Cardiac septum (tissue), 1 donor: ENCODE data around the gene COL6A5. TPM values are rescaled to one million over a fixed set of nuclear protein-coding genes. Genes with fewer than 3 reads are reported as not detected.
"Not testable (repeated sequence)": the region's sequence is repeated elsewhere in the genome, so short reads cannot be mapped to it uniquely, and the experiment has no call there.

ENCODE experiments used
- DNase-seq: peaks from one replicate; pipeline ENCODE4 v3.0.0-alpha.2; 2020; ENCODE audit warnings: low spot score
- intact Hi-C: fragments of 100-400 bp; cut with DNase I; formaldehyde crosslinking; loops from one replicate; pipeline ENCODE4 v1.14.0; 2022
- long read RNA-seq: library from polyadenylated mRNA; unstranded; transcript quantifications from one replicate; pipeline ENCODE4 v2.0.0, GENCODE V29; 2021
- total RNA-seq: library from RNA; stranded (reverse); fragmentation: NEBNext Ultra II Directional; extraction: Animal tissue kit (Norgen Biotek cat#: 25700); gene quantifications from one replicate; pipeline ENCODE4 v1.2.1, GENCODE V29; 2021
- donor health status: DM: no; HTN: no; CAD: no.

The COL6A5 gene, protein sequence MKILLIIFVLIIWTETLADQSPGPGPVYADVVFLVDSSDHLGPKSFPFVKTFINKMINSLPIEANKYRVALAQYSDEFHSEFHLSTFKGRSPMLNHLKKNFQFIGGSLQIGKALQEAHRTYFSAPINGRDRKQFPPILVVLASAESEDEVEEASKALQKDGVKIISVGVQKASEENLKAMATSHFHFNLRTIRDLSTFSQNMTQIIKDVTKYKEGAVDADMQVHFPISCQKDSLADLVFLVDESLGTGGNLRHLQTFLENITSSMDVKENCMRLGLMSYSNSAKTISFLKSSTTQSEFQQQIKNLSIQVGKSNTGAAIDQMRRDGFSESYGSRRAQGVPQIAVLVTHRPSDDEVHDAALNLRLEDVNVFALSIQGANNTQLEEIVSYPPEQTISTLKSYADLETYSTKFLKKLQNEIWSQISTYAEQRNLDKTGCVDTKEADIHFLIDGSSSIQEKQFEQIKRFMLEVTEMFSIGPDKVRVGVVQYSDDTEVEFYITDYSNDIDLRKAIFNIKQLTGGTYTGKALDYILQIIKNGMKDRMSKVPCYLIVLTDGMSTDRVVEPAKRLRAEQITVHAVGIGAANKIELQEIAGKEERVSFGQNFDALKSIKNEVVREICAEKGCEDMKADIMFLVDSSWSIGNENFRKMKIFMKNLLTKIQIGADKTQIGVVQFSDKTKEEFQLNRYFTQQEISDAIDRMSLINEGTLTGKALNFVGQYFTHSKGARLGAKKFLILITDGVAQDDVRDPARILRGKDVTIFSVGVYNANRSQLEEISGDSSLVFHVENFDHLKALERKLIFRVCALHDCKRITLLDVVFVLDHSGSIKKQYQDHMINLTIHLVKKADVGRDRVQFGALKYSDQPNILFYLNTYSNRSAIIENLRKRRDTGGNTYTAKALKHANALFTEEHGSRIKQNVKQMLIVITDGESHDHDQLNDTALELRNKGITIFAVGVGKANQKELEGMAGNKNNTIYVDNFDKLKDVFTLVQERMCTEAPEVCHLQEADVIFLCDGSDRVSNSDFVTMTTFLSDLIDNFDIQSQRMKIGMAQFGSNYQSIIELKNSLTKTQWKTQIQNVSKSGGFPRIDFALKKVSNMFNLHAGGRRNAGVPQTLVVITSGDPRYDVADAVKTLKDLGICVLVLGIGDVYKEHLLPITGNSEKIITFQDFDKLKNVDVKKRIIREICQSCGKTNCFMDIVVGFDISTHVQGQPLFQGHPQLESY (N-terminal part only)
- not detected for total RNA-seq
- long read RNA-seq = 0 reads

DNA sequence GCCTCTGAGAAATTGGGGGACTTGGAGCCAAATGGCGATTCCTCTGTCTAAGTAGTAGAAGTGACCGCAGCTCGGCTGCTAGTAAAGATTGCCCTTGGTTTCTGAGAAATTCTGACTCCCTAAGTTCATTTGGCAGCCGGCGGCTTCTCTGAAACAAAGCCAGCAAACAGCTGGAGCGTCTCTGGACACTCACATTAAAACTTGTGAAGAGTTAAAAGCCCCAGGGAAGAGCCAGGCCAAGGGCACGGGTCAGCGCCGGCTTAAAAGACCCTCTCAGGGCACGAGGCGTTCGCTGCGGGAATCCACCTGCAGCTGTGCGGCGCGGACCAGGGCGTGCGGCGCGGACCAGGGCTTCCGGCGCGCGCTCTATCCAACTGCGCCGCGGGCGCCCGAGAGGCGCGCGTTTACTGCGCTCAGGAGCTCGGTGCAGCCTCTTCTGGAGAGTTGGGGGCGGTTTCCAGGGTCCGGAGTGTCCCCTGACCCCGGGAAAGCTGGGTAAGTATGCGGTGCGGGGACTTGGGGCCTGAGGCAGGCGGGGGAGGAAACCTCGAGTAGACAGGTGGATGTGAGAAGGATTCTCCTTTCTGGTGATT is at the start of gene COL6A5:
Gene COL6A5 (plus strand): TSS at position 186 of the 593 bp plus-strand sequence. CDS start 27,967 bp downstream, outside the sequence.
- intact Hi-C loops = no loop called here

DNA sequence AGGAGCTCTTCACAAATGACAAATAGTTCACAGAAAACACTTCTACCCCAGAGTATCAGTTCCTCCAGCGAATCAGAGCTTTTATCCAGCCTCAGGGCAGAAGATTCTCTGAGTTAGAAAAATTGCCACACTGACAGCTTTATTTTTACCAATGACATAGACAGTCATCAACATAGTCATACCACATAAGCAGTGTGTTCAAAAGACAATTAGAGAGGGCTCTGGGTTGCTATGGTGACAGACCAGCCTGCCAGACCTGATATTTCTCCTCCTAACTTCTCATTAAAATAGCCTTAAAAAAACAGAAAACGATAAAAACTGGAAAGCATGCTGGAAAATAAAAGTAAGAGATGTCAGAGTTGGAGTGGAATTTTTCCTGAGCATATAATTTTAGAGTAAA is 45.9 kb upstream of the COL6A5 start:
- intact Hi-C loops = no loop called here
- DNase-seq = no peak

More for the DNA sequence above, at the start of gene COL6A5:
- no peak for DNase-seq

DNA sequence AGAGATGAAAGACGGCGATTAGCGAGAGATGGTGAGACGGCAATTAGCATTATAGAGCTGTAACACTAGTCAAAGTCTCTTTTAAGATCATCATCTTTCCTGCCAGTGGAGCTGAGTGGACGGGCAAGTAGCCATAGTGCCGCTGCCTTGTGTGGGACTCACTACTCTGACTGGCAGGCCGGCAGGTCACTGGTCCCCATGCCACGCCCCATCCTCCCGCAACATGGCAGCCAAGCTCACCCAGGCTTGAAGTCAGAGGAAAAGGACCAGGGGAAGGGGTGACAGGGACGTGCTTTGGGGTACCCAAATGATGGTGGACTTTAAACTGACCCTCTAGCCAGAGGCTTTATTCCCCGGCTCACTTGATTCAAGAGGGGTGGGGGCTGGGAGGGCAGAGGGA is 44.6 kb upstream of the COL6A5 start:
- intact Hi-C loops = no loop called here
- DNase-seq = no peak

DNA sequence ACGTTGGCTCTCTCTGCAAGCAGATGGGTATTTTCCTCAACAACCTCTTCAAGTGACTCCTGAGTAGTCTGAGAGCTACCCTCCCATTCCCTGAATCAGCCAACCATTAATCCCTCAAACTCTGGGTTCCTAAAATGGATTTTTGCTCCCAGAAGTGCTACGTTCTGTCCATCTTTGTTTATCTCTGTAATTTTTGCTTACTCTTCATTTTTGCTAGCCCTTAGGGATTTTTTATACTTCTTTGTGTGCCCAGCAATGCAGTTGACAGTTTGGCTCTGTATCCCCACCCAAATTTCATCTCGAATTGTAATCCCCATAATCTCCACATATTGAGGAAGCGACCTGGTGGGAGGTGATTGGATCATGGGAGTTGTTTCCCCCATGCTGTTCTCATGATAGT is 35.4 kb upstream of the COL6A5 start:
- intact Hi-C loops = no loop called here
- DNase-seq = no peak

DNA sequence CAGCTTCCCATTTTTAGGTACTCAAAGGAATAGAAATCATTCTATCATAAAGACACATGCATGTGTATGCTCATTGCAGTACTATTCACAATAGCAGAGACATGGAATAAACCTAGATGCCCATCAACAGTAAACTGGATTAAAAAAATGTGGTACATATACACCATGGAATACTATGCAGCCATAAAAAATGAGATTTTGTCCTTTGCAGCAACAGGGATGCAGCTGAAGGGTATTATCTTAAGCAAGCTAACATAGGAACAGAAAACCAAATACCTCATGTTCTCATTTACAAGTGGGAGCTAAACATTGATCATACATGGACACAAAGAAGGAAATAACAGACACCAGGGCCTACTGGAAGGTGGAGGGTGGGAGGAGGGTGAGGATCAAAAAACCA is 33.1 kb upstream of the COL6A5 start:
- no peak for DNase-seq
- intact Hi-C loops = no loop called here

DNA sequence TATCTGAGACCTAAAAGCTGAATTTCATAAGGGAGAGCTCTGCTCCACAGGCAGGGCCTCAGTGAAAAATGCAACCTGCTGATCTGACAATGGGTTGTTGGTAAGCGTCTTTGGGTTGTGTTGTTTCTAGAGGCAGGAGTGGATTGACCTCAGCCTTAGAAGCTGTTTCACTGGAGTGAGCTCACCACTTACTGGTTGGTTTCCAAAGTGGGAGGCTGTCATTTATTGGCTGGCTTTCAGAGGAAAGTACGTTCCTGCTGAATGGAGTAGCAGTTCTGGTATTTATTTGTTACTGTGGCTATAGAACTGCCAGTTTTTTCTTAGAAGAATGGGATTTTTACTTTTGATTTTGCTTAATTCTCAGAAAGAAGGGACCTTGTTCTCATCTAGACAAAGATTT is 29.3 kb upstream of the COL6A5 start:
- intact Hi-C loops = no loop called here

DNA sequence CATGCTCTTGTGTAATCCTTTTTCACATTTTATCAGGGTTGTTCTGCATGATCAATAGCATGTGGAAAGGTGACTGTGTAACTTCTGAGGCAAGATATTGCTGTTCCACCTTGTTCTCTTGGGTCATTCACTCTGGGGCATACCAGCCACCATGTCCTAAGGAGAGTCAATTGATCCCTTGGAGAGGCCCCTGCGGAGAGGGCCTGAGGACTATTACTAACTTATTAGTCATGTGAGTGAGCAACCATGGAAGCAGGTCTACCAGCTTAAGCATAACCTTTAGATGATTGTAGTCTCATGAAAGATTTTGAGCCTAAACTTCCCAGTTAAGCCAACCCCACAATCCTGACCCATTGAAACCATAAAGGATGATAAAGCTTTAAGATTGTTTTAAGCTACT is 22.0 kb upstream of the COL6A5 start:
- no peak for DNase-seq
- intact Hi-C loops = no loop called here

More for the DNA sequence above, 29.3 kb upstream of the COL6A5 start:
- no peak for DNase-seq

DNA sequence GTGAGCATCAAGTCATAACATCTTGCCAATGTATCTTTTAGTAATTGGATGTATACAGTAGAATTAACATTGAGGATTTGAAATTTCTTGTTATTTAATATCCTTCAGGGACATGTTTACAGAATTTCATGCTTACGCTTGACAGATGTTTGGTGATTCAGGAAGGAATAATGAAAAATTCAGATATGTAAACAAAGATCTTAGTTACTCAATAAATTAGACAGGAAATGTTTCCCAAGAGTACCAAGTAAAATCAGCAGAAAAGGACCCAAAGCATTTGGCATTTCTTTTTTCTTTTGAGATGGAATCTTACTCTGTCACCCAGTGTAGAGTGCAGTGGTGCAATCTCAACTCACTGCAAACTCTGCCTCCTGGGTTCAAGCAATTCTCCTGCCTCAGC is 4.7 kb upstream of the COL6A5 start:
- DNase-seq = no peak
- intact Hi-C loops = no loop called here

DNA sequence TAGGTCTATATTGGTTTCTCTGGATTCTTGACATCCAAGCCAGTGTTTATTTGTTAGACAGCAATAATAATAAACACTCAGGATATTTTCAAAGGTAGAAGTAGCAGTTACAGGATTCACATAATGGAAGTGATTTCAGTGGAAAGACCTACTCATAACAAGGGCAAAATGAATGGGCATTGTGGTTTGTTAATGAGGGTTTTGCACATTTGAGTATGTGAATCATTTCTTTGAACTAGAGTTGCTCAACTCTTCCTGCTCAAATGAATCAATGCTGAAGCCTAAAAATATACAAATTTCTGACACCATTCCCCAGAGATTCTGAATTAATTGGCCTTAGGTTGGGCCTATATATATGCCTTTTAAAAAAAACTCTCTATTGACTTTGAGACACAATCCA is 4.1 kb upstream of the COL6A5 start:
- DNase-seq = no peak
- intact Hi-C loops = no loop called here

DNA sequence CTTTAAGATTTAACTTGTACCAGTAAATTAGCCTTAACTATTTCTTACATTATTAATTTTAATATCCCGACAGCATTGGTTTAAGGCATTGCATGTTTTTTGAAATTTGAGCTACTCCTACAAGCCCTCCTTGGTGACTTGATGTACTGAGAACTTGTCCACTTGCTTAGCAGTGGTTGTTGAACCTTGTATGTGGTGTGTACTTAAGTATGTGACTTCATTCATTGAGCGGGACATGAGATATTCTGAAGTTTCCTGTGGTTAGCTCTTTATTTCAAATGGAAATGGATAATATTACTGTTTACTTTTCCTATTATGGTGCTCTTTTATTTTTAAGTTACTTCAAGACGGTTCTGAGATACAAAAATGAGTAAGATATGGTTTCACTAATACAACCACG is 3.6 kb upstream of the COL6A5 start:
- intact Hi-C loops = no loop called here
- no peak for DNase-seq

DNA sequence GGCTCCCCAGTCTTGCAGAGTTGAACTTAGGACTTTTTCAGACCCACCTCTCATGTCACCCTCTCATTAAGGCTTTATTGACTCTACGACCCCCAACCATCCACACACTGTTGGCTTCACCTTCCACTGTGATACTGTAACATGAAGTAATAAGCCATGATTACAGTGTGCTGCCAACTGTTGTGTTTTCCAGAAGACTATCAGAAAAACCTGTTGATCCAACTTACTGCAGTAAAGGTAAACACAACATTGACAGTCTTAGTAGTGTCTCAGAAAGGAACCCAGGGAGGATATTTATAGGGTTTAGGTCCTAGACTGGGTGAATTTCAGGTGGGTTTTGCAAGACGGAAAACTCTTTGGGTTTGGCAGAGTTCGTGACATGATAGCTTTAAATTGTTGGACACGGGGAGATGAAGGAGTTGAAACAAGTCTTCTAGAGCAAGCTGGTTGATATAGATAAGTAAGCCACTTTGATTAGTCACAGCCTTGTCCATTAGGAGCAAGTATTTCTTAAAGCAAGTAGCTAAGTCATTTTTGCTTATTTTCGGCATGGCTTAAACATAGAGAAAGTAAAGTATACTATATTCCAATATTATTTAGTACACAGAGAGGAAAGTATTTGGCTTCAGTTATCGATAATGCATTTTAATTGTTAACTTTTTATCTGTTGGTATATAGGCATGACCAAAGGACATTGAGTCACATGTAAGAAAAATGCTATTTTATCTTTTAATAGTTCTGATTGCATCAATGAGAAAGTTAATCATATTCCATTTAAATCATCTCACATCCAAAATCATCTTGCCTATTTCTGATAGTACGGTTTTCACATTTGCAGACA is 2.4 kb upstream of the COL6A5 start:
- DNase-seq = no peak
- intact Hi-C loops = no loop called here

DNA sequence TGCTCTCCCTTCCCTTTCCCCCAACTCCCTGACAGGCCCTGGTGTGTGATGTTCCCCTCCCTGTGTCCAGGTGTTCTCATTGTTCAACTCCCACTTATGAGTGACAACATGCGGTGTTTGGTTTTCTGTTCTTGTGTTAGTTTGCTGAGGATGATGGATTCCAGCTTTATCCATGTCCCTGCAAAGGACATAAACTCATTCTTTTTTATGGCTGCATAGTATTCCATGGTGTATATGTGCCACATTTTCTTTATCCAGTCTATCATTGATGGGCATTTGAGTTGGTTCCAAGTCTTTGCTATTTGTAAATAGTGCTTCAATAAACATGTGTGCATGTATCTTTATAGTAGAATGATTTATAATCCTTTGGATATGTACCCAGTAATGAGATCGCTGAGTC is 2.8 kb downstream of the COL6A5 start:
- DNase-seq, intact Hi-C loops: not testable (repeated sequence)

DNA sequence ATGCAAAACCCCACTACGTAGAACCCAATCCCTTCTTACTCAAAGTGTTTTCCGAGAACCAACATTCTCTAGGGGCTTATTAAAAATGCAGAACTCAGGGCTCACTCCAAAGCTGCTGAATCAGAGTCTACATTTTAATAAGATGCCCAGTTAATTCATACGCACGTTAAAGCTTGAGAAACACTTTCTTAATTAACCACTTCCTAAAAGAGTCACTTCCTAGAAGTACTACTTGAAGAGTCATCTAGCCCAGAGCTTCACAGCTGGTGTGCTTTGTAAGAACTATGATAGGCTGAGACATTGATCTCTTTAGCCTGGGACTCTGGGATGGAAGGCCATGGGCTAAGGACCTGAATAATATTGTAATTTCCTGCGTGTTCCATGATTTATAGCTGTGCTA is 9.0 kb downstream of the COL6A5 start:
- intact Hi-C loops = no loop called here
- no peak for DNase-seq

DNA sequence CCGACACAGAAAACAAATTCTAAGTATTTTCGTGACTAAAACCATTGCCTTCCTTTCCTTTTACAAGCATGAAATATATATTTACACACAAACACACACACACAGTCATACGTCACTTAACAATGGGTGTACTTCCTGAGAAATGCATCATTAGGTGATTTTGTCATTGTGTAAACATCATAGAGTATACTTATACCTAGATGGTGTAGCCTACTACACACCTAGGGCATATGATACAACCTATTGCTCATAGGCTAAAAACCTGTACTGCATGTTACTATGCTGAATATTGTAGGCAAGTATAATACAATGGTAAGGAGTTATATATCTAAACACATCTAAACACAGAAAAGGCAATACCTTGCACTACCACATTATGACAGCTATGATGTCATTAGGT is 28.6 kb downstream of the COL6A5 start:
- DNase-seq = no peak
- intact Hi-C loops = no loop called here

DNA sequence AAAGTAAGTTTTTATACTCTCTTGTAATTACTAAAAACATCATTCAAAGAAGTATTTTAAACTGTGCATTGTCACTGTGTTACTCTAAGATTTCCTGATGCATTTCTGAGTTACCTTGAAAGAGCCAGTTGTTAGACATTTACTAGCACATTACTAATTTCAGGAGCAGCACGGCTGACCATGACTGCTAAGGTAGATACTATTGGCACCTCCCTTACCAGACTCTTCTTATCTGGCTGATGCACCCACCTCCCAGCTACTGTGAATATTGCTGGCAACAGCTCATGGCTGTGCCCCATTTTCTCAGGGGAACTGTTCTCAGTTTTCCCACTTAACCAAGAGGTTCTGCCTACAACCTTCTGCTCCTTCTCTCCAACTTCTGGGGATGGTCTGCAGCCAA is 29.4 kb downstream of the COL6A5 start:
- intact Hi-C loops = no loop called here
- no peak for DNase-seq

DNA sequence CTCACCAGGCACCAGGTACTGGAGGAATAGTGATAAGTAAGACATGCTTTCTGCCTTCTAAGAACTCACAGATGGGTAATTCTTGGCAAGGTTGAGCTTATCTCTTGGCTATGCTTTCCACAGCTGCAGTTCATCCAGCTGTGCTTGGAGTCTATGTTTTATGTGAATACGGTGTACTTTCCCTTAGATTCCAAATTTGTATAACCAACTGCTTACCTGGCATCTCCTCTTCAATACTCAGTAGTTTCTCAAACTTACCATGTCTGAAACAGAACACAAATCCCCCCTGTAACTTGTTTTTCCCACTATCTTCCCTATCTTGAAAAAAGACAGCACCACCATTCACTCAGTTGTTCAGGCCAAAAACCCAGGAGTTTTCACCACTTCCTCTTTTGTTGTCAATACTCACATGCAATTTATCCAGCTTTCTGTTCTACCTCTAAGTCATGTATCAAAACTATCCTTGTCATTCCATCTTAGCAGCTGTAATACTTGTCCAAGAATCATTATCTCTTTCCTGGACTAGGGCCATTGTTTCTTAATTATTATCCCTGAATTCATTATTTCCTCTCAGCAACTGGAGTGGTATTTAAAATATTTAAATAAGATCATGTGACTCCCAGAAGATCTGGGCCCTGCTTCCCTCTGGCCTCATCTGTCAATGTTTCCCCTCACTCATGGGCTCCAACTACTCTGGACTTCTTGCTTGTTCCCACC is 32.6 kb downstream of the COL6A5 start:
- intact Hi-C loops = no loop called here
- DNase-seq = no peak

DNA sequence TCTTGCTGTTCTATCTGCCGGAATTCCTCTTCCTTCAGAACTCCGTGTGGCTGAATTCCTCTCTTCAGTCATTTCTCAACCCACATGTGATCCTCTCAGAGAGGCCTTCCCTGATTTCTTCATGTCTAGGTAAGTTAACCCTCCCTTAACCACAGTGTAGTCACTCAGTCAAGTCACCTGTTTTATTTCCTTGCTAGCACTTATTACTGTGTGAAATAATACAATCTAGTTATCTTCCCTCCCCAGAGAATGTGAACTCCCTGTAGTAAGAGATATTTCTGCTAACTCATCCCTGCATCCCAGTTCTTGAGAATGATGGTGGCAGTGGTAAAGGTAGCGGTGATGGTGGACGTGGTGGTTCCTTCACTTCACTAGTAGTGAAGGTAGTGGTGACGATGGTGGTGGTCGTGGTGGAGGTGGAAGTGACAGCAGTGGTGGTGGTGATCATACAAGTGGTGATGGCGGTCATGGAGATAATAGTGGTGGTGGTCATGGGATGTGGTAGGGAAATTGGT is 33.3 kb downstream of the COL6A5 start:
- DNase-seq = no peak
- intact Hi-C loops = no loop called here

DNA sequence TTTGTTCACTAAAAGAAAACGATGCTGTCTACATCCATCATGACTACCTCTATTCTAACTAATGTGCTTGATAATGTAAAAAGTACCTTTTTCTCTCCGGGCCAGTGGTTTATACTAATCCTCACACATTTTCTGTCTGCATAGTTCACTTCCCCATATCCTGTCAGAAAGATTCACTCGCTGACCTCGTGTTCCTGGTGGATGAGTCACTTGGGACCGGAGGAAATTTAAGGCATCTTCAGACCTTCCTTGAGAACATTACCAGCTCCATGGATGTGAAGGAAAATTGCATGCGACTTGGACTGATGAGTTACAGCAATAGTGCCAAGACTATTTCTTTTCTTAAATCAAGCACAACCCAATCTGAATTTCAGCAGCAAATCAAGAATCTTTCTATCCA is 33.8 kb downstream of the COL6A5 start:
- DNase-seq = no peak
- intact Hi-C loops = no loop called here
